ENCODE data around the gene AOC1.

GRCh38 chr7:150909200-150909995 is 57.1 kb downstream of the AOC1 start:
- TF ChIP-seq CTCF (IDR thresholded peaks at IDR 0.05): no peak
- no peak for TF ChIP-seq POLR2A (IDR thresholded peaks at IDR 0.05)
